ENCODE data around the gene PSMG1.
"Not testable (repeated sequence)": the region's sequence is repeated elsewhere in the genome, so short reads cannot be mapped to it uniquely, and the experiment has no call there.

PSMG1 gene

DNA sequence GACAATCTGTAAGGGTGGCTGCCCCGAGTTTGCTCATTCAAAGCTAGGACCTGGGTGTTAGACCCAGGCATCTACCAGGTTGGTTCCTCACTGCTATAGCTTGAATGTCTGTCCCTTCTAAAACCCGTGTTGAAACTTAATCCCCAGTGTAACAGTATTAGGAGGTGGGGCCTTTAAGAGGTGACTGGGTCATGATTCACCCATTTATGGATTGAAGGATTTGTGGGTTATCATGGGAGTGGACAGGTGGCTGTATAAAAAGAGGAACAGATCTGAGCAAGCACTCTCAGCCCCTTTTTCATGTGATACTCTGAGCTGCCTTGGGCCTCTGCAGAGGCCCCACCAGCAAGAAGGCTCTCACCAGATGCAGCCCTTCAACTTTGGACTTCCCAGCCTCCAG, 29.4 kb downstream of the PSMG1 start:
- DNase-seq, result no peak

DNA sequence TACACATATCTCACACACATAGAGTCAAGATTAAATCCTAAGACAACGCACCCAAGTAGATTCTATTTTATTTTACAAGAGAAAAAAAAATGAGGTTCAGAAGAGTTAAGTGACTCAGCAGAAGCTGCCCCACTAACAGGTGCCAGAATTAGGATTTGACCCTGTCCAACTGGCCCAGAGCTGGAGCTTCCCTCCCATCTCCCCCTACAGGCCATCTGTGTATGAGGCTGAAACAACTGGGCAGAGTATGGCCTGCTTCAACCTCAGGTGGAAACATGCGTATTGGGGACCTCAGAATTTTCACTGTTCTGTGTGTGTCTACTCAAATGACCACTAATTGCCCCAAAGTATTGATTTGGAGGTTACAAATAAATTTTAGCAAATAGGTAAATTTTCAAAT, 29.9 kb downstream of the PSMG1 start:
- DNase-seq, result no peak

DNA sequence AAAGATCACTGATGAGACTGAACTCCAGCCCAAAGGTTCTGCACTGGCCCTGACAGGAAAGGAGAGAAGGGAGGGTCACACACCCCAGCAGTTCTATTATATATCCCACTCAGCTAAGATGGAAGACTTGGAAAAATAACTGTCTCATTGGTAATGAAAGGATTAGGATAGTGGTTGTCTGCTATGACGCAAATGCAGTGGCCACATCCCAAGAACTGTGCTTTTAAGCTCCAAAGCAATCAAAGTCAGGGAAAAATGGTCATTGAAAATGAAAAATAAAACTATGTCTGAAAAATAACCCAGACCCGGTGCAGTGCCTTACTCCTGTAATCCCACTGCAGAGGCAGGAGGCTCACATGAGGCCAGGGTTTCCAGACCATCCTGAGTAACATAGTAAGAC, 31.0 kb downstream of the PSMG1 start:
- DNase-seq, result no peak

DNA sequence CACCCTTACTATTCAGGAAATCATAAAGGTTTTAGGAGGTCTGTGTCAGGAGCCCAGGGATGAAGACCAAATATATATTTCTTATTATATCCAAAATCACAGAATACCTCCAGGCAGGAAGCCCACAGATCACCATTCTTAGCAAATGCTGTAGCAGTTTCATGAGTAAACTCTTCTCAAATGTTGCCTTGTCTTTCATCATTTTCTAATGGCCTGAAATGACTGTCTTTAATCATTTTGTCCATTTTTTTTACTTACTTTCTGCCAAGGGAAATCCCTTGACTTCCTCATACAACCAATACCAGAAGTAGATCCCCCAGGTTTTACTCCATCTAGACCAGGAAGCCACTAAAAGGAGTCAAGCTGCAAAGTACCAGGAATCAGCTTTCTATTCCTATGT, 32.4 kb downstream of the PSMG1 start:
- no peak for DNase-seq

DNA sequence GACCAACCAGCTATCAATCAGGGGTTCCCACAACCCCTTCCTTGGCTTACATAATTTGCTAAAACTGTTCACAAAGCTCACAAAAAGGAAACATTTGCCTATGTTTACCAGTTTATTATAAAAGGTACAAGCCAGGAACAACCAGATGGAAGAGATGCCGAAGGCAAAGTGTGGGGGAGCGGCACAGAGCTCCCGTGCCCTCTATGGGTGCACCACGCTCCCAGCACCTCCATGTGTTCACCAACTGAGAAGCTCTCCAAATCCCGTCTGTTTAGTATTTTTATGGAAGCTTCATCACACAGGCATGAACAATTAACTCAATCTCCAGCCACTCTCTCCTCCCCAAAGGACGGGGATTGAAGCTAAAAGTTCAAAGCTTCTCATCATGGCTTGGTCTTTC, 32.9 kb downstream of the PSMG1 start:
- no peak for DNase-seq

DNA sequence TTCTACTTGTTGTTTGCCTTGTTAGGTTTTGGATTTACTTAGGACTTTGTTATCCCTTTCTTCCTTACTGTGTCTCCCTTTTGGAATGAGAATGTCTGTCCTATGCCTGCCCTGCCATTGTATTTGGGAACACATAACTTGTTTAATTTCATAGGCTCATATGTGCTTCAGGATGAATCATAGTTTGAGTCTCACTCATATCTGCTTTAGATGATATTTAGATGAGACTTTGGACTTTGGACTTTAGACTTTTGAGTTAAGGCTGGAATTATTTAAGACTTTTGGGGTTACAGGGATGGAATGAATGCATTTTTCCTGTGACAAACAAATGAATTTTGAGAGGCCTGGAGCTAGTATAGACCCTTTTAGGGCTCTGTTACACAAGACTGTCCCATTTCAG, 33.4 kb downstream of the PSMG1 start:
- DNase-seq, result no peak

DNA sequence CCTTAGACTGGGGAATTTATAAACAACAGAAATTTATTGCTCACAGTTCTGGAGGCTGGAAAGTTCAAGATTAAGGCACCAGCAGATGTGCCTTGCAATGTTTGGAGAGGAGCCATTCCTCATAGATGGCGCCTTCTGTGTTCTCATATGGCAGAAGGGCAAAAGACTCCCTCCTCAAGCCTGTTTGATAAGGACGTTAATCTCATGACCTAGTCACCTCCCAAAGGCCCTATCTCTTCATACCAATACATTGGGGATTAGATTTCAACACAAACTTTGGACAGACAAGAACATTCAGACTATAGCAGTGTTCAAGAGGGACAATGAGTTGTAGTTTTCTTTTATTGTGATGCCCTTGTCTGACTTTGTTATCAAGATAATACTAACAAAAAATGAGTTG, 34.3 kb downstream of the PSMG1 start:
- DNase-seq, result no peak

DNA sequence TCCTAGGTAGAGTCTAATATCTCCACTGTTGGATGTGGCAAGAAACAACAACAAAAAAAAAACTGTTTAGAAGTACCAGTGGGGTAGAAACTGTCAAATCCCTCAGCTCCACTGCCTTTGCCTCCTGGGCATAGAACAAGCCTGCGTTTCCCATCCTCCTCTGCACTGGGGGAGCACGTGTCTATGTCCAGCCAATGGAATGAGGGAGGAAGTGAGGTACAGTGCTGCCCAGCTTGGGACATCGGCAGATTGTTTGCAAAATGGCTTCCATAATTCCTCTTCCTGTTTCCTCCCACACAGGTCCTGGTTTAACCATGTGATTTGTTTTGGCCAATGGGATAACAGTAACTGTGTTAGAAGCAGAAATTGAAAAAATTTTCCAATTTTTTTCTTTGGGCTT, 39.1 kb downstream of the PSMG1 start:
- no peak for DNase-seq

DNA sequence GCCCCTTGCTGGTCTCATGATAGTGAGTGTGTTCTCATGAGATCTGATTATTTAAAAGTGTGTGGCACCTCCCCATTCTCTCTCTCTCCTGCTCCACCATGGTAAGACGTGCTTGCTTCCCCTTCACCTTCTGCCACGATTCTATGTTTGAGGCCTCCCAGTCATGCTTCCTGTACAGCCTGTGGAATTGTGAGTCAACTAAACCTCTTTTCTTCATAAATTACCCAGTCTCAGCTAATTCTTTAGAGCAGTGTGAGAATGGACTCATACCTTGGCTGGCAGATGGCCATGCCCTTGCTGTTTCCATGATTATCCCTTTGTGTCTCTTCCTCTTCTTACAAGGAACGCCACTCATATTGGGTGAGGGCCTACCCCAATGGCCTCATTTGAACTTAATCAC, 40.3 kb downstream of the PSMG1 start:
- no peak for DNase-seq

DNA sequence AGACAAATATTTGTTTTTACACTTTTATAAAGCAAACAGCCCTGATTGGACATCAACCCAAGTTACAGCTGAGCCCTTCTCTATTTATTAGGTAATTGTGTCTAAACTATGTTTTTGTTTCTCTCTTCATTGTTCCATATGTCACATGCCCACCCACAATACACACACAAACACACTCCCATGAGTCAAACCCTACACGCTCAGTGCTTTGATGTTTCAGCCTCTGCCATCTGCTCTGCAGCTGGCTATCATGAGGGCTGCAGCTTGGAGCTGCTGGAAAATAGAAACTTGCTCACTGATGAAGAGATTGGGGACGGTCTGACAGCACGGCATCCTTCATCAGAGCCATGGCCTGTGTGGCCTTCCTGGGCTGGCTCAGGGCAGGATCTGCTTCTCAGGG, 41.7 kb downstream of the PSMG1 start:
- DNase-seq, result no peak

DNA sequence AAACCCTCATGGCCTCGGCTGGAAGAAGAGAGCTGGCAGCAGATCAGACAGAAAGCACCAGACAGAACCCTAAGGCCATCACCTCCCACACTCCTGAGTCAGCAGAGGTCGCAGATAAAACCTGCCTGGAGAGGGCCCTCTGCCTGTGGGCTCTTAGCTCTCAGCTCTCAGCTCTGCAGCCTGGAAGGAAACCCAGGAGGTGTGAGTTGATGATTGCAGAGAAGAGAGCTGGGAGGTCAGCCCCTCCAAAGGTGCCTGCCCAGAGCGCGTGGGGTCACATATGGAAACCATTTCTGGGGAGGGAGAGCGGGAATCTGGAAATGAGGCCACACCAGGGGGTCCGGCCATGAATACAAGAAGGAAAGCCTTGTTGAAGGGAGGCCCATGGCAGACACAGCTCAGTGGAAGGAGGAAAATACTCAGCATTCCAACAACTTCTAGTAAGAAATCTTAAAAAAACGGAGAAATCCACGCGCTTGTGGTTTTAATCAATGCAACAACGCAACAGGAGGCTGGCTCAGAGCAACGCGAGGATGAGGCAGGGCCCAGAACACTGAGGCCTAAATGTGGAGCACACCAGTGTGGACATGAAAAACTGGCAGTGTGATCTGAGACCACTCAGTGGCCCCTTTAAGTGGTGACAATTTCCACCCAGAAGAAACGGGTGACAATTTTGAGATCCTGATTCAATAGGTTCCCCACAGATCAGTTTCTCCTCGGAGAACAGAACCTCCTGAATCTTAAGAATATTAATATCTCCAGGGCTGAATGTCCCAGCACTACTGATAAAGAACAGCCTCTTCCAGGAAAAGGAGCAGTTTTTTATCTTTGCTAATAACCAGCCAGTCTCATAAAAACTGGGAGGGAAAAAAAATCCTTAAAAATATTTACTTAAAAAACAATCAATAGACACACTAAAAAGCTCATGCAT, 45.7 kb downstream of the PSMG1 start:
- no peak for DNase-seq

DNA sequence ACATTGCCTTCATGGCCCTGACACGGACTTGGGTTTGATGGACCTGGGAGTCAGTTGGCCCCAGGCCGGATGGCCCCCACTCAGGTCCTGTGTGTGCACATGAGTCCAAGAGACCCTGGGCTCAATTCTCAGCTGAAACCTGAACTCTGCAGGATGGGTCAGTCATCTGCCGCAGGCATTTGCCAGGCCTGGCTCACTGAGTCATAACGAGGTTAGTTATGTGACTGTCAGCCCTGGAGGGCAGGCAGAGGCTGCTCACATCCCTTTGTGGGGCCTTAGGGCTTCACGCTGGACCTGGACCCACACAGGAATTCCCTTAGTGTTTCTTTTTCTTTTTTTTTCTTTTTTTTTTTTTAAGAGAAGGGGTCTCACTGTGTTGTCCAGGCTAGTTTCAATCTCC, 46.5 kb downstream of the PSMG1 start:
- no peak for DNase-seq

DNA sequence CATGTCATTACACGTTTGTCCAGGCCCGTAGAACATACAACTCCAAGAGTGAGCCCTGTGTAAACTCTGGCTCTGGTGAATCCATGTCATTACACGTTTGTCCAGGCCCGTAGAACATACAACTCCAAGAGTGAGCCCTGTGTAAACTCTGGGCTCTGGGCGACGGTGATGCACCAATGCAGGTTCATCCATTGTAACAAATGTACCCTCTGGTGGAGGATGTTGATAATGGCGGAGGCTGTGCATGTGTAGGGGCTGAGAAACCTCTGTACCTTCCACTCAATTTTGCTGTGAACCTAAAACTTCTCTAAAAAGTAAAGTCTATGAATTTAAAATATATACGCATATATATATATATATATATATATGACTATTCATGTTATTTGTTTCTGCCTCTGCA, 47.1 kb downstream of the PSMG1 start:
- DNase-seq, result not testable (repeated sequence)

DNA sequence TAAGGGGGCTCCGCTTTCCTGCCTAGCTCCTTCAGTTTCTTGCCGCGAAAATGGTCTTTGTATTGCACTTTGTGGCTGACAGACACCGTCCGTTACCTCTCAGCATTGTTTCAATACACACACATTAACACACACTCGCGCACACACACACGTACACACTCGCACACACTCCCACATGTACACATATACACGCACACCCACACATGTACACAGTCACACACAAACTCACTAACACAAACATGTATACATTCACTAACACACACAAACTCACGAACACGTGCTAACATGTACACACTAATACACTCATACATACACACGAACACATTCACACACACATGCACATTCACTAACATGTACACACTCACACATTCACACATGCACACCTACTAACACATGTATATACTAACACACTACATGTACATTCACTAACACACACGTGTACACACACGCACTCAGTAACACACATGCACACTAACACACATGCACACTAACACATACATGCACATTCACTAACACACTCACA, 48.9 kb downstream of the PSMG1 start:
- no peak for DNase-seq

DNA sequence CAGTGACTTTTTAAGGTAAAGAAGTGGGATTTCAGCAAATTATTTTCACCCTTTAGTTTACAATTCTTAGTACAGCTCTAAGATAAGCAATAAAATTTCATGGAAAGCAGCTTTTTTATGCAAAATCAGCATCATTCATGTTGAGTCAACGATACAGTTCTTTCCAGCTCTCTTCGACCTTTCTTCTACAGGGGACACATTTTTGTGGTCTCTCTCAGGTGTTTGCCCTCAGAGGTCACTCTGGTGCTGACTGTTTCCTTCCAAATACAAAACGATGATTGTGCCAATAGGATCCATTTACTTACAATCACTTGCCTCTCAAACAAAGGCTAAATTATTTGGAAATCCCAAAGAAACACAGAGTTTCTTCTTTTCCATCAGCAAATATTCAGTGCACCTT, 51.0 kb downstream of the PSMG1 start:
- no peak for DNase-seq

DNA sequence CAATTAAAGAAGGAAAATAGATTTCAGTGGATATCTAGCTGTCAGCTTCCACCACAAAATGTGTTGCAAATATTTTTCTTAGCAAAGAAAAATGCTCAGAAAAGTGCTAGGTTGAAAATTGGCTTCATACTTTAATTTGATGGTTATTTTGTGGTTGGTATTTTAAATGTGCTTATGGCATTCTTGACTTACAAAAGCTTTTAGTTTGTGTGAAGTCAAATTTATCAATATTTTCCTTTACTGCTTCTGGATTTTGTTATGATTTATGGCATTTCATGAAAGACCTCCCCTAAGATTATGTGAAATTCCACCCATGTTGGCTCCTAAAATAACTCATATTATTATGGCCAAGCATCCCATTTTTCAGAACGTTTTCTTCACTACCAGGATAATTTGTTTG, 51.5 kb downstream of the PSMG1 start:
- no peak for DNase-seq

DNA sequence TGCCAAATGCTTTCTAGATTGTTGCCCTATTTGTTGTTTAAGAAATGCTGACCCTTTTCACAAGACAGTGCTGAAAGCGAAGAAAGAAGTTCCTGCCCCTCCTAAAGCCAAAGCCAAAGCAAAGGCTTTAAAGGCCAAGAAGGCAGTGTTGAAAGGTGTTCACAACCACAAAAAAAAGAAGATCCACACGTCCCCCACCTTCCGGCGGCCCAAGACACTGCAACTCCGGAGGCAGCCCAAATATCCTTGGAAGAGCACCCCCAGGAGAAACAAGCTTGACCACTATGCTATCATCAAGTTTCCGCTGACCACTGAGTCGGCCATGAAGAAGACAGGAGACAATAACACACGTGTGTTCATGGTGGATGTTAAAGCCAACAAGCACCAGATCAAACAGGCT, 55.7 kb downstream of the PSMG1 start:
- DNase-seq, result no peak

DNA sequence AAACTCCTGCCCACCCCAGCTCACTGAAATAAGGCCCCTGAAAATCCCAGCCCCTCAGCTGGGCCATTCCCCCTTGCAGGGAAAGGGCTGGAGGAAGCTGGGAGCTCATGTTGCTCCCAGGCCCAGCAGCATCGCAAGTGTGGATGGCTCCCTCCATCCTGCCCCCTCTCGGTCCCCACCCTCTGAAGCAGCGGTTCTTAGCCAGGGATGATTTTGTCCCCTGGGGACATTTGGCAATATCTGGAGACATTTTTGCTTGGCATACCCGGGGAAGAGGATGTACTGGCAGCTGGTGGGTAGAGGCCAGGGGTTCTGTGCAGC, 56.8 kb downstream of the PSMG1 start:
- DNase-seq, result no peak

DNA sequence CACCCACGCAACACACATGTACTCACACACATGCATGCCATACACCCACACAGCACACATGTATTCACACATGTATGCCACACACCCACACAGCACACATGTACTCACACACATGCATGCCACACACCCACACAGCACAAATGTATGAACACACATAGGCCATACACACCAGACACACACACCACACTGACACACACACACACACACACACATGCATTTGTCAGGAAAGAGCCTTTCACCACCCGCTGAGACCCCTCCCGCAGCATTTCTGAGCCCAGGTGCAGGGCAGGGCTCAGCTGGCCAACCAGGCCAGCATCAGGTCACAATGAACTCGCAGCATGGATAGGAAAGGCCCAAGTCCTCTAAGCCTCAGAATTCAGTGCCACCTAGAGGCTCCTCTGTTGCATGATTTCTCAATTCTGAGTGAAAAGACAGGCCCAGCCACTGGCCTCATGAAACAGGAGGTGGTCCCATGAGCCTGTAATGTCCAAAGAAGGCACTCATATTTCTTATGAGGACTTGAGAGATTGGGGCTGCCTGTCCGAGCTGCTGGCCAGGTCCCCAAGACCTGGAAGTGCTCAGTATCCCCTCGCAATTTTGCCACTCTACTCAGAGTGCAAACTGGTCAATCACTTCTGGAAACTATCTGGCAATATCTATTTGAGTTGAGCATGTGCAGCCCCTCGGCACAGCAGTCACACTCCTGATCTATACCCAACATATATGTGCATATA, 57.3 kb downstream of the PSMG1 start:
- no peak for DNase-seq
